Measurements from ENCODE around the gene NOTCH1. TPM values are rescaled to one million over a fixed set of nuclear protein-coding genes. Genes with fewer than 3 reads are reported as not detected.

The NOTCH1 gene
- total RNA-seq, 3 donors from 2014 or later (not counting 1 experiment from before 2014, with no cell fraction given): 126 to 228 (median 192) TPM

DNA sequence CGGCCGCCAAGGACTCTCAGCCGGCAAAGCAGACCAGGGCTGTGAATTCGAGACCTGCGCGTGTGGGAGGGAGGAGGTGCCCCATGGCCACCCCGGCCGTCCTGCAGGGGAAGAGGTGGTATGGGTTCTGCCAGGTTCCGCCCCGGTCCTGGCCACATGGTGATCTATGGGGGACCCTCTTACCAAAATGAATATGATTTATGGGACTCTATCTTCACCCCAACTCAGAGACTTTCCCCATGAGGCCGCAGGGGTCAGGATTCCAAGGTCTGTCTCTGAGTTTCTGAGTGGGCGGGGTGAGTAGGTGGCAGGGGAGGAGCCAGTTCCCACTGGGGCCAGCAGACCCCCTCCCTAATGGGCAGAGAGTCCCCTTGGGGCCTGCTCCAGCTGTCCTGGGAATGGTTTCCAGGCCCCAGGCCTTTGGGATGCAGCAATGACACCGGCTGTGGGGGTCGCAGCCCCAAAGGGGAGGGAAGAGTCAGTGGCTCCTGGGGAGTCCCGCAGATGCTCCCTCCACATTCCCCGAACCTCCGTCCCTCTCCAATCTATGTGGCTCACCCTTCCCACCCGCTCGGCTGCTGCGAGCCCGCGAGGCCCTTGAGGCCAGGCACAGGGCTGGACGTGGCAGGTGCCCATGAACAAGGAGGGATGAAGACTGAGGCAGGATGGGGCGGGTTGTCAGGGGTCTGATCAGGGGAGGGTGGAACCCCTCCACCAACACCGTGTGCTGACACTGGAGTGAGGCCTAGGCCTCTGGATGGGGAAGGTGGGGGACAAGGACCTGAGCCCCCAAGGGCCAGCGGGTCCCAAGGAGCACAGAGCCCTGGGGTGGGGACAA lies 20.1 kb upstream of the NOTCH1 start:
- H3K36me3 Mint-ChIP-seq: no peaks in the 10 kb centered on the region
- peak overlapping the region; percentile 62 to 75 for H3K27ac Mint-ChIP-seq
- no peaks in the 10 kb centered on the region for H3K36me3 ChIP-seq (ENCODE audit: control insufficient read depth, insufficient read depth, low read length)
- H3K9me3 Mint-ChIP-seq: no peaks in the 10 kb centered on the region
- H3K4me3 ChIP-seq (ENCODE audit: low read length): no peak overlapping the region
- H3K27ac ChIP-seq (ENCODE audit: low read length): no peak overlapping the region
- 96% methylated on average over 20 of the region's 26 CpGs for WGBS (ENCODE audit: insufficient coverage)
- H3K4me3 Mint-ChIP-seq: peak overlapping the region; percentile 25
- no peak for DNase-seq
- H3K4me1 Mint-ChIP-seq: peaks cover 26 to 57% of the 10 kb centered on the region in 2 donors
- no peaks in the 10 kb centered on the region for H3K27me3 Mint-ChIP-seq (ENCODE audit: low read depth in 2 of 2)
- no peak for ATAC-seq
- intact Hi-C loops (cut with micrococcal nuclease): loop anchor here (10.0 kb wide), 1 partner anchor 49 kb away; no protein-coding TSS in a partner anchor
- TF ChIP-seq, protein P1, sequence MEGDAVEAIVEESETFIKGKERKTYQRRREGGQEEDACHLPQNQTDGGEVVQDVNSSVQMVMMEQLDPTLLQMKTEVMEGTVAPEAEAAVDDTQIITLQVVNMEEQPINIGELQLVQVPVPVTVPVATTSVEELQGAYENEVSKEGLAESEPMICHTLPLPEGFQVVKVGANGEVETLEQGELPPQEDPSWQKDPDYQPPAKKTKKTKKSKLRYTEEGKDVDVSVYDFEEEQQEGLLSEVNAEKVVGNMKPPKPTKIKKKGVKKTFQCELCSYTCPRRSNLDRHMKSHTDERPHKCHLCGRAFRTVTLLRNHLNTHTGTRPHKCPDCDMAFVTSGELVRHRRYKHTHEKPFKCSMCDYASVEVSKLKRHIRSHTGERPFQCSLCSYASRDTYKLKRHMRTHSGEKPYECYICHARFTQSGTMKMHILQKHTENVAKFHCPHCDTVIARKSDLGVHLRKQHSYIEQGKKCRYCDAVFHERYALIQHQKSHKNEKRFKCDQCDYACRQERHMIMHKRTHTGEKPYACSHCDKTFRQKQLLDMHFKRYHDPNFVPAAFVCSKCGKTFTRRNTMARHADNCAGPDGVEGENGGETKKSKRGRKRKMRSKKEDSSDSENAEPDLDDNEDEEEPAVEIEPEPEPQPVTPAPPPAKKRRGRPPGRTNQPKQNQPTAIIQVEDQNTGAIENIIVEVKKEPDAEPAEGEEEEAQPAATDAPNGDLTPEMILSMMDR (IDR thresholded peaks at IDR 0.05): no peak
- H3K4me1 ChIP-seq (ENCODE audit: control insufficient read depth, insufficient read depth, low read length): peaks cover 88% of the 10 kb centered on the region
- no peaks in the 10 kb centered on the region for H3K27me3 ChIP-seq (ENCODE audit: control insufficient read depth, insufficient read depth, low read length)
- no peaks in the 10 kb centered on the region for H3K9me3 ChIP-seq (ENCODE audit: control insufficient read depth, insufficient read depth, low read length)

DNA sequence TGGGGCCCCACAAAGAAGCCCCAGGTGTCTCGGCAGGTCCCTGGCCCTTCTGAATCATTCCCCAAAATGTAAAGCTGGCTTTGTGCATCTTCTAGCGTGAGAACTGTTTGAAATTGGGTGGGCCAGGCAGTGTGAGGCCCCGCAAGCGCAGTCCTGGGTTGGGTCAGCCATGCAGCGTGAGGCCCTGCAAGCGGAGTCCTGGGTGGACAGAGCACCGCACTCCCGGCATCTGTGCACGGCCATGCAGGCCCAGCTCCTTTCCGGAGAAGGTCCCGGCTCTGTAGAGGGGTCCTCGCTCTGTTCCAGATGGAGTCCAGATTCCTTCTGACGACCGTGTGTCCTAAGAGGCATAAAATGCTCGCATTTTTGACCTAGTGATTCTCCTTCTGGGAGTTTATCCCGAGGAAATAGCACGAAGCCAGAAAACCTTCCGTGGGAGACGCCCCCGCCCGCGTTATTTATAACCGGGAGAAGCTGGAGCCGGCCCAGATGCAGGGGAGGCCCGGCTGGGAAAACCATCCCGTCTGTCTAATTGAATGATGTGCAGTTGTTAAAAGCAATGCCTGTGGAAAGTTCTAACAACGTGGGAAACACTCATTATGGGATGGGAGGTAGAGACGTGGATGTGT lies 19.4 kb upstream of the NOTCH1 start:
- peak overlapping the region; percentile 60 for H3K27ac ChIP-seq (ENCODE audit: low read length)
- H3K27me3 Mint-ChIP-seq (ENCODE audit: low read depth in 2 of 2): no peaks in the 10 kb centered on the region
- 87% methylated on average over 28 of the region's 28 CpGs for WGBS (ENCODE audit: insufficient coverage)
- intact Hi-C loops (cut with micrococcal nuclease): loop anchor here (10.0 kb wide), 1 partner anchor 50 kb away; no protein-coding TSS in a partner anchor
- H3K36me3 ChIP-seq (ENCODE audit: control insufficient read depth, insufficient read depth, low read length): no peaks in the 10 kb centered on the region
- peak overlapping the region; percentile 58 for H3K4me3 Mint-ChIP-seq
- H3K4me1 Mint-ChIP-seq: peaks cover 26 to 51% of the 10 kb centered on the region in 2 donors
- no peaks in the 10 kb centered on the region for H3K36me3 Mint-ChIP-seq
- H3K4me1 ChIP-seq (ENCODE audit: control insufficient read depth, insufficient read depth, low read length): peaks cover 80% of the 10 kb centered on the region
- no peak for DNase-seq
- no peak overlapping the region for H3K4me3 ChIP-seq (ENCODE audit: low read length)
- ATAC-seq: no peak
- H3K27me3 ChIP-seq (ENCODE audit: control insufficient read depth, insufficient read depth, low read length): no peaks in the 10 kb centered on the region
- H3K9me3 ChIP-seq (ENCODE audit: control insufficient read depth, insufficient read depth, low read length): no peaks in the 10 kb centered on the region
- H3K9me3 Mint-ChIP-seq: no peaks in the 10 kb centered on the region
- TF ChIP-seq, protein P1 (IDR thresholded peaks at IDR 0.05): no peak
- H3K27ac Mint-ChIP-seq: peak overlapping the region; percentile 62 to 75

DNA sequence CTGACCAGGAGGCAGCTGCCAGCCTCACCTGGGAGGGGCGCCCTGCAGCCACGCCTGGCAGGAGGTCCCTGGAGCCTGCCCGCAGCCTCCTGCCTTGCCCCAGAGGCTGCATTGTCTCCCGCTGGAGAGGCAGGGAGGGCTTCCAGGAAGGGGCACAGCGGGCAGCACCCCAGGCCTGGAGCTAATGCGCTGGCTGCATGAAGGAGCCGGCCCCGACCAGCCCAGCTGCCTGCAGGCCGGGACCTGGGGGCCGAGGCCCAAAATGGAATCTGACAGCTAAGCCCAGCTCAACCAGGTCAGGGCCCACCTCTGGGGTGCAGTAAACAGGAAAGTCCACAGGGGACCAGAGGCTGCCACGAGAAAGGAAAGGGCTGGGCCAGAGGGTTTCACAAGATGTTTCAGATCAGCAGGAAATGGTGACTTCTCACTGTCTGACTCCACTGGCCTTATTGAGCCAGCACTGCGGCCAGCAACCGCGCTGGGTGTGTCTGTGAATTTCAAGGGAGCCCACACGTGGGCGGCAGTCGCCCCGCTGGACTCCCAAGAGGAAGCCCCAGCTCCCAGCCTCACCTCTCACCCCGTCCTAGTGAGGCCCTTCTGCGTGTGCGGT lies 18.6 kb upstream of the NOTCH1 start:
- Histone ChIP-seq H3K27ac (ENCODE audit: low read length) (peak overlapping the region; percentile 60), H3K9me3 (ENCODE audit: control insufficient read depth, insufficient read depth, low read length) (peaks cover 4% of the 10 kb centered on the region), H3K4me3 (ENCODE audit: low read length) (no peak overlapping the region), H3K36me3 (ENCODE audit: control insufficient read depth, insufficient read depth, low read length) (no peaks in the 10 kb centered on the region), H3K4me1 (ENCODE audit: control insufficient read depth, insufficient read depth, low read length) (peaks cover 74% of the 10 kb centered on the region), H3K27me3 (ENCODE audit: control insufficient read depth, insufficient read depth, low read length) (no peaks in the 10 kb centered on the region)
- Mint-ChIP-seq H3K4me3 (peak overlapping the region; percentile 58), H3K36me3 (no peaks in the 10 kb centered on the region), H3K27me3 (ENCODE audit: low read depth in 2 of 2) (no peaks in the 10 kb centered on the region), H3K4me1 (peaks cover 21 to 45% of the 10 kb centered on the region in 2 donors), H3K9me3 (no peaks in the 10 kb centered on the region), H3K27ac (peak overlapping the region; percentile 62 to 75)
- TF ChIP-seq, protein P1 (IDR thresholded peaks at IDR 0.05): no peak
- ATAC-seq: peak; percentile 82 to 90 (median 83)
- WGBS (ENCODE audit: insufficient coverage): 33% methylated on average over 21 of the region's 21 CpGs
- intact Hi-C loops (cut with micrococcal nuclease): loop anchor here (10.0 kb wide), 1 partner anchor 50 kb away; no protein-coding TSS in a partner anchor
- peak in 1 of 2 donors; percentile 52 for DNase-seq
